C1 segment of cervical spinal cord (tissue), 14 donors: ENCODE data around the gene HAUS7.

ENCODE experiments used
- DNase-seq, 14 donors: peaks; one replicate each; lab custom pipeline; 2025; lab: John Stamatoyannopoulos, UW

HAUS7 gene

DNA sequence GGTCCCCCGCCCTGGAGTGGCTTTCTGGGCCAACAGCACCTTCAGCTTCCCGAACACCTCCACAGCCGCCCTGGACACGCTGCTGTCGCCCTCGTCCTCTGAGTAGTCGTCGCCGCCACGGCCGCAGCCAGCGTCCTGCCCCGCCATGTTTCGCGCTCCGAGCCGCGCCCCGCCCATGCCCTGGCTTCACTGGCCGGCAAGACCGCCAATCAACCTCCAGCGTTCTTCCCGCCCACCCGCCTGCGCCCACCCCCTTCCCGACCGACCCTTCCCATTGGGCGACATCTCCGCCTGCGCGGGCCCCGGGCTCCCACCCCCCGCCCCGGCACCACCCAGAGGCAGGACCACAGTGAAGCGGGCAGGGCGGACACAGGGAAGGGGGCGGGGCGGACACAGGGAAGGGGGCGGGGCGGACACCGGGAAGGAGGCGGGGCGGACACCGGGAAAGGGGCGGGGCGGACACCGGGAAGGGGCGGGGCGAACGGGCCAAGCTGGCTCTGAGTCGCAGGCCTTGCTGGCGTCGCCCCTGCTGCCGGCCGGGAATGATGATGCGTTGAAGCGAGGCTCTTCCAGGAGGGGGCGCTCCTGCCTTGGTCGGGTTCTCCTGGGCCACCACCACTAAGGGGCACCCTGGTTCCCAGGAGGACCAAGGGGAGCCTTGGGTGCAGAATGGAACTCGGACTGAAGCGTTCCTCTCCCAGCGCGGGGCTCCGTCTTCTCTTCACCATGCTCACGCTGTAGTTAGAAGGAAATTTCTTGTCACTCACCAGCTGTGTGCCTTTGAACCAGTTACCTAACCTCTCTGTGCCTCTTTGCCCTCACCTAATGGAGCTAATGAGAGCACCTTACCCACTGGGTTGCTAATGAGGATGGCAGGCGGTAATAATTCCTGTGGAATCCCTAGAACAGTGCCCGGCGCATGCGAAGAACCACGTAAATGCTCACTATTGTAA, at the start of gene HAUS7:
TSS of gene HAUS7 (minus strand) at position 166 of the 953 bp plus-strand sequence. CDS start at position 147, 19 bp downstream.
- peak; percentile 33 to 94 (median 87) for DNase-seq

GRCh38 chrX:153519569-153520286, 49.4 kb upstream of the HAUS7 start:
- DNase-seq: peak in 1 of 14 donors; percentile 53

DNA sequence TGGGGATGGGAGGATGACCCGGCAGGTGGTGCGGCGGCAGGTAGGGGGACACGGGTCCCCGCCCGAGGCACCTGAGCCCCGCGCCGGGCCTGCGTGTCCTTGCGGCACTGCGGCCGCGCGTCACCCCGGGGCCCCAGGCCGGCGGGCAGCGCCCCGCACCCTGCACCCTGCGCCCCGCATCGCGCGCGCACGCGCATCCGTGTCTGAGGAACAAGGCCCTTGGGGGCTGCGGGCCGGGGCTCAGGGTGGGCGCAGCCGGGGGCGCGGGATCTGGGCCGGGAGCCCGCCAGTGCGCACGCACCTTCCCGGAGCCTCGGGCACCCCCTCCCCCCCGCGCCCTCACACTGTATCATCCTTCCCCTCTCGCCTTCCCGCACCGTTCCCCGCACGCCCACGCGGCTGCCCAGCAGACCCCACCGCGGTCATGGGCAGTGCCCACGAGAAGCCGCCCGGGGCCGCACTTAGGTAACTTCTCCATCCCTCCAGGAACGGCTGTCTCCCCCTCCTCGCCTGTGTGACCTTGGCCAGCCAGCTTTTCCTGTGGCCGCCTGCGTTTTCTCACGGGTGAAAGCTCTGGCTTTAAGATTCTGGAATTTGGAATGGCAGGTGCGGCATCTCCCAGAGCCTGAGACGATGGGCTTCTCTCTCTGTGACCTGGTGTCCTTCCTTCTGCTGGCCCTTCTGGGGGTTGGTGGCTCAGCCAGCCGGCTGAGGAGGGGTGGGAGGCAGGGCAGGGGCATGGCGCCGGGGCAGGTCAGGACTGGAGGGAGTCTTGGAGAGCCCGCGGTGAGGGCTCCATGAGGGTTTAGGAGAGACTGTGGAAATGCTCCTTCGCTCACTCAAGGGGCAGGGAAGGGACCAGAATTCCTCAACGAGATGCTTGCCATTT, 47.8 kb upstream of the HAUS7 start:
- DNase-seq: no peak

- no peak for DNase-seq
Observed at GRCh38 chrX:153517423-153517822, 47.0 kb upstream of the HAUS7 start, which contains the start of gene ATP2B3. ATP2B3 (plus strand) TSS chrX:153517642; CDS start chrX:153536248, 18,606 bp downstream.

DNA sequence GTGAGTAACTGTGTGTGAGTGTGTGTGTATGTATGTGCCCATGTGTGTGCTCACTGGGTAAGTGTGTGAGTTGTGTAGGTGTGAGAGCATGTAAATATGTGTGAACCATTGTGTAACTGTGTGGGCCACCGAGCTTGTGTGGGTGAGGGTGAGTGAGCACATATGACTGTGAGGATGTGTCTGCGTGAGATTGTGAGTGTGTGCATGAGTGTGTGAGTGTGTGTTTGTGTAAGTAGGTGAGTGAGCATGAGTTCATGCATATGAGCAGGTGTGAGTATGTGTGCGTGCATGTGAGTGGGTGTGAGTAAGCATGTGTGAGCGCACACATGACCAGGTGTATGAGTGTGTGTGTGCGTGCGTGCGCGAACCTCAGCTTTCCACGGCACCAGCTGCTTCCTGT, 45.7 kb upstream of the HAUS7 start:
- no peak for DNase-seq

DNA sequence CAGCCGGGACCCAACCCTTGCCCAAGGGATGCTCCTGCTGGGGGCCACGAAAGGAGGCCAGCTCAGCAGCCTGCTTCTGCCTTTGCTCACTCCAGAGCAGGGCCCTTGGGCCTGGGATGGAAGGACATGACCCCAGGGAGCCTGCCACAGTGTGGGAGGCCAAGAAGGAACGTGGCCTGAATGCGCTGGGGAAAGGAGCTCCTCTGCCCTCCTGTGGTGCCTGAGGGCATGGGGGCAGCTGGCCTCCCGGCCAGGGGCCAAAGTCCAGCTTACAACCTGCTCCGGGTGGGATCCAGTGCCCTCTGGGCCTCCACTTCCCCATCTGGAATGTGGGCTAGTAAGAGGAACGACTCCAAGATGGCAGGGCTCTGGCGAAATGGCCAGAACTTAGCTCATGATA, 45.1 kb upstream of the HAUS7 start:
- no peak for DNase-seq

- DNase-seq: no peak
Observed at GRCh38 chrX:153514259-153514658, 43.9 kb upstream of the HAUS7 start.

- no peak for DNase-seq
Observed at GRCh38 chrX:153513265-153513664, 42.9 kb upstream of the HAUS7 start.

DNA sequence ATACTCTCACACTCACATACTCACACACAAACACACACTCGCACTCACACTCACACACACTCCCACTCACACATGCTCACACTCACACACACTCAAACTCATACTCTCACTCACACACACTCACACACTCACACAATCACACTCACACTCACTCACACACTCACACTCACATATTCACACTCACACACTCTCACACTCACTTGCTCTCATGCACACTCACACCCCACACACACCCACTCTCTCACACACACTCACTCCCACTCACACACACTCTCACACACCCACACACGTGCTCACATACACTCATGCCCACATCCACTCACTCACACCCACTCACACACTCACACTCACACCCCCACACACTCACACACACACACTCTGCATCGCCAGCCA, 42.1 kb upstream of the HAUS7 start:
- no peak for DNase-seq

GRCh38 chrX:153511784-153512500, 41.6 kb upstream of the HAUS7 start:
- no peak for DNase-seq

- no peak for DNase-seq
Observed at GRCh38 chrX:153510383-153510782, 40.0 kb upstream of the HAUS7 start.

DNA sequence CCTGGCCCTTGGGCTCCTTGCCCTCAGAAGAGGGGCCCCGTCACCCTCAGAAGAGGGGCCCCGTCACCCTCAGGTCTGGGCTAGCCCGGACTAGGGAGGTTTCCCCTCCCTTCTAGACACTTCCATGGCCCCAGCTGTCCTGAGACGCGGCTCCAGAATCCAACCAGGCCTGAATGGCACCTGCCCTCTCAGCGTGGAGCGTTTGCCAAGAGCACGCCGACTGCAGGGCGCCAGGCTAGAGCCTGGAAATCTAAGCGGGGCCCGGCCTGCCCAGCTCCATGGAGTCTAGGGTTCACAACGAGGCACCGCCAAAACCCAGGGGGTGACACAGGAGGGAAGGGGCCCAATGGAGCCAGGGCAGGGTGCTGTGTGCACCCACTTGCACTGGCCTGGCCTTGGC, 39.2 kb upstream of the HAUS7 start:
- DNase-seq: peak in 1 of 14 donors; percentile 42

DNA sequence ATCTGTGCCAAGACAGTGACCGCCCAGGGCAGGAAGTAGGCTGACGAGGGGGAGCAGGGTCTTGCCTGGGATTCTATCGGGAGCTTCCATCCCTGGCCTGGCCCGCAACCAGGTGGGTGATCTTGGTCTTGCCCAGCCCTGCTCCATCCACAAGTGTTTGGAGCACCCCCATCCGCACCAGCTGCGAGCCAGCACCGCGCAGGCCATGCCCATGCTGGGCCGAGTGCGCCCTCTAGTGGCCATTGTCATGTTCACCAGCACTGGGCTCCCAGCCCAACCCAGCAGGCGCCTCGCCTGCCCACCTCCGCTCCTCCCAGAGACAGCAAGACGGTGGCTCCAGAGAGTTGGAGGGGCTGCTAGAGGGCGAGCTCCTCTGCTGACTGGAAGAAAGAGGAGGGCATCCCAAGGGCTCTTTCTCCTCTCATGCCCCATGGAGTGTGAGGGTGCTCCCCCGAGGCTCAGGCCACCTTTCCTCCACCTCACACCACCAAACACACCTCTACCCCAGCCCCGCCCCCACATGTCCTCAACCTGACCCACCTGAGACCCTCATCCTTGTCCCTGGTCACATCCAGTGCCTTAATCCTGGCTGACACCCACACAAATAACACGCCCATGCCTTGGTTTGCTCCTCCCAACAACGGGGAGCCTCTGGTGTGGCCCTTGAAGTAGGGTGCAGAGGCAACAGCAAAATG, 37.3 kb upstream of the HAUS7 start:
- peak in 13 of 14 donors; percentile 6 to 78 (median 50) for DNase-seq

GRCh38 chrX:153505361-153505760, 35.0 kb upstream of the HAUS7 start:
- no peak for DNase-seq

DNA sequence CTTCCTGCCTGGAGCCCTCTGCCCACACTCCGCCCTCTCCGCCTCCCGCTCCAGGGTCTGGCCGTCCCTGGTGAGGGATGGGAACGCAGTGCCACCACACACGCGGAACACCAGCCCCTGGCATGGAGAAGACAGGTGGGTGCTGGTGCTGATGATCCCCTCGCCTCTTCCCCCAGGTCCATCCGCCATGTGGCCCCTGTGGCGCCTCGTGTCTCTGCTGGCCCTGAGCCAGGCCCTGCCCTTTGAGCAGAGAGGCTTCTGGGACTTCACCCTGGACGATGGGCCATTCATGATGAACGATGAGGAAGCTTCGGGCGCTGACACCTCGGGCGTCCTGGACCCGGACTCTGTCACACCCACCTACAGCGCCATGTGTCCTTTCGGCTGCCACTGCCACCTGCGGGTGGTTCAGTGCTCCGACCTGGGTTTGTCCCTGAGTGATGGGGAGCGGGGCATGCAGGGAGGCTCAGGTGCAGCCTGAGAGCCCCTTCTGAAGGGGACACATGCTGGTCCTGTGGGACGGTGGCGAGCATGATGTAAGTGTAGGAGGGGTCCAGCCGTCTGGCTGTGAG, 34.2 kb upstream of the HAUS7 start:
- DNase-seq: no peak

- no peak for DNase-seq
Observed at GRCh38 chrX:153502796-153503195, 32.4 kb upstream of the HAUS7 start.

DNA sequence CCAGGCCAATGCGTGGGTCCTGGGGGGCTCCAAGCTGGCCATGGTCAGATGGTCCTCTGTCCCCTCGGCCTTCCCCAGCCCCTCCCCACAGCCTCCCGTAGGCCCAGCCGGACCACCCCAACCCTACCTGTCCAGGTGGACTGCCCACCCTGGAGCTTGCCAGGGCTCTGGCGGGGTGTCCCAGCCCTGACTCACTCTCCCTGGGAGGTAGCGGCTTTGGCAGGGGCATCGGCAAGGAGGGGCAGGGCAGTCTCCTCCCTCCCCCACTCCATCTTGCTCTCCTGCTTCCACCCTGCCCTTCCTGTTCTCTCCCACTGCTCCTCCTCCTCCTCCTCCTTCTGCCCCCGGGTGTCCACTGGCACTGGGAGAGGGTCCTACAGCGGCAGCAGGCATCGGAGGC, 31.8 kb upstream of the HAUS7 start:
- peak in 1 of 14 donors; percentile 40 for DNase-seq

GRCh38 chrX:153501530-153501929, 31.2 kb upstream of the HAUS7 start:
- peak in 6 of 14 donors; percentile 4 to 73 (median 15) for DNase-seq

- no peak for DNase-seq
Observed at GRCh38 chrX:153500676-153501280, 30.4 kb upstream of the HAUS7 start.
